Stomach (tissue), 9 donors: ENCODE data around the gene DPP10. TPM values are rescaled to one million over a fixed set of nuclear protein-coding genes. Genes with fewer than 3 reads are reported as not detected.

Experiments
- DNase-seq, 2 donors: peaks; one replicate each; pipeline versions ENCODE4 v3.0.0 to v3.0.0-alpha.2; 2013 to 2019
- H3K27ac ChIP-seq, 5 donors: fragments of 200-600 bp in 4 of 5; sonication (generic) in 4 of 5; one replicate each; pipeline ENCODE4 v1.5.1; 2013 to 2019; ENCODE audit warnings: mild to moderate bottlenecking in 1 of 5, moderate library complexity in 1 of 5
- H3K27me3 ChIP-seq, 3 donors: fragments of 200-600 bp; sonication (generic); one replicate each; pipeline ENCODE4 v1.5.1; 2017 to 2019; ENCODE audit warnings: mixed run types in 1 of 3
- H3K36me3 ChIP-seq, 4 donors: fragments of 200-600 bp; sonication (generic); 1 replicate in 3 of 4; 2 replicates in 1 of 4; pipeline ENCODE4 v1.5.1; 2016 to 2019
- H3K4me1 ChIP-seq, 4 donors: fragments of 200-600 bp; sonication (generic); one replicate each; pipeline ENCODE4 v1.5.1; 2016 to 2019
- H3K4me3 ChIP-seq, 4 donors: fragments of 200-600 bp; sonication (generic) in 3 of 4; one replicate each; pipeline ENCODE4 v1.5.1; 2016 to 2019; ENCODE audit warnings: mild to moderate bottlenecking in 1 of 4
- H3K9me3 ChIP-seq, 4 donors: fragments of 200-600 bp; sonication (generic); one replicate each; pipeline ENCODE4 v1.5.1; 2016 to 2019
- EP300 ChIP-seq: sonication (generic); formaldehyde crosslinking; IDR thresholded peaks from one replicate; pipeline ENCODE4 v1.6.1; 2017; ENCODE audit warnings: antibody characterized with exemption
- POLR2A ChIP-seq, 4 donors: fragments of 450-650 bp; IDR thresholded peaks; one replicate each; pipeline ENCODE4 v1.6.1; 2016; ENCODE audit warnings: antibody characterized with exemption in 4 of 4, control low read depth in 2 of 4, mild to moderate bottlenecking in 1 of 4, moderate library complexity in 1 of 4
- POLR2AphosphoS5 ChIP-seq, 3 donors: sonication (generic); formaldehyde crosslinking; IDR thresholded peaks; one replicate each; pipeline ENCODE4 v1.6.1; 2016; ENCODE audit warnings: antibody characterized with exemption in 3 of 3
- WGBS, 5 donors: extraction: QIAGEN DNeasy Blood & Tissue Kit in 3 of 5; methylation state at CpG; one replicate each; pipeline versions ENCODE4 v1.1.5 to v1.1.7; 2013 to 2018; 5-methylcytosine and 5-hydroxymethylcytosine counted together
- intact Hi-C: fragments of 100-400 bp; cut with DNase I; formaldehyde crosslinking; loops from one replicate; pipeline ENCODE4 v1.15.1; 2023; ENCODE audit warnings: low total_unique reads
- polyA plus RNA-seq, 3 donors: library from polyadenylated mRNA; stranded (reverse); fragments of 200-250 nt; gene quantifications; one replicate each; pipeline ENCODE4 v1.2.3, GENCODE V29; 2013
- total RNA-seq, 5 donors: library from RNA; depleted of rRNA; stranded (reverse); fragments of >200 nt; gene quantifications; one replicate each; pipeline versions ENCODE4 v1.1.0 to v1.2.3, GENCODE V29; 2014 to 2016
- TF ChIP-seq, protein P1 (sequence below), 7 experiments: fragments of 450-650 bp in 4 of 7; fragments of 200-600 bp in 3 of 7; sonication (generic) in 3 of 7; IDR thresholded peaks; one replicate each; pipeline ENCODE4 v1.5.1; 2016 to 2019; ENCODE audit warnings: antibody characterized with exemption in 7 of 7, control low read depth in 2 of 7, mild to moderate bottlenecking in 1 of 7
- donor health status: healthy with polysubstance abuse.
- donor health status: Bipolar disorder and iron deficiency.
- donor health status: healthy.

The DPP10 gene
- total and polyA plus RNA-seq, 8 donors: 0.18 to 15.6 (median 2.0) TPM; not detected in 1

DNA sequence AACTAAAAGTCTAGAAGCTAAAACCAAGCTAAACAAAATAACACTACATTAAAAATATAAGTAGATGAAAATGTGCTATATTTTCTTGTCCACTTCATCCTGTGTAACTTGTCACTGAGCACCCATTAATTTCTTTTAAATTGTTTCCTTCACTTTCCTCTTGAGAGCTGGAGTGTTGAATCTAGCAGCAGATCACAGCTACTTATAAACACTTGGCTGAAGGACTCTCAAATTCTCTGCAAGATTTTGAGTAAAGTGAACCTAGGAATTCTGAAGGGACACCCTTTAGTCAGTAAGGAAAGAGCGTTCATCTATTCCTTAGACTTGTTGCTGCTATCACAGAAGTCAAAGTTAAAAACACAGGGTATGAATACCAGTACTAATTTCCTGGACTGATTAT, 1163.9 kb downstream of the DPP10 start:
- H3K4me3 ChIP-seq: no peak overlapping the region
- H3K27ac ChIP-seq: no peak overlapping the region
- H3K9me3 ChIP-seq: no peaks in the 10 kb centered on the region
- no peak for DNase-seq
- no peaks in the 10 kb centered on the region for H3K4me1 ChIP-seq
- H3K36me3 ChIP-seq: no peaks in the 10 kb centered on the region
- TF ChIP-seq, protein P1, sequence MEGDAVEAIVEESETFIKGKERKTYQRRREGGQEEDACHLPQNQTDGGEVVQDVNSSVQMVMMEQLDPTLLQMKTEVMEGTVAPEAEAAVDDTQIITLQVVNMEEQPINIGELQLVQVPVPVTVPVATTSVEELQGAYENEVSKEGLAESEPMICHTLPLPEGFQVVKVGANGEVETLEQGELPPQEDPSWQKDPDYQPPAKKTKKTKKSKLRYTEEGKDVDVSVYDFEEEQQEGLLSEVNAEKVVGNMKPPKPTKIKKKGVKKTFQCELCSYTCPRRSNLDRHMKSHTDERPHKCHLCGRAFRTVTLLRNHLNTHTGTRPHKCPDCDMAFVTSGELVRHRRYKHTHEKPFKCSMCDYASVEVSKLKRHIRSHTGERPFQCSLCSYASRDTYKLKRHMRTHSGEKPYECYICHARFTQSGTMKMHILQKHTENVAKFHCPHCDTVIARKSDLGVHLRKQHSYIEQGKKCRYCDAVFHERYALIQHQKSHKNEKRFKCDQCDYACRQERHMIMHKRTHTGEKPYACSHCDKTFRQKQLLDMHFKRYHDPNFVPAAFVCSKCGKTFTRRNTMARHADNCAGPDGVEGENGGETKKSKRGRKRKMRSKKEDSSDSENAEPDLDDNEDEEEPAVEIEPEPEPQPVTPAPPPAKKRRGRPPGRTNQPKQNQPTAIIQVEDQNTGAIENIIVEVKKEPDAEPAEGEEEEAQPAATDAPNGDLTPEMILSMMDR (IDR thresholded peaks at IDR 0.05): no peak
- TF ChIP-seq POLR2AphosphoS5 (IDR thresholded peaks at IDR 0.05) (no peak), EP300 (no peak), POLR2A (IDR thresholded peaks at IDR 0.05) (no peak)
- 29 to 39% (median 31%) methylated on average over 1 of the region's 1 CpG for whole genome bisulfite sequencing, 5 donors
- intact Hi-C loops: no loop called here
- H3K27me3 ChIP-seq: no peaks in the 10 kb centered on the region

DNA sequence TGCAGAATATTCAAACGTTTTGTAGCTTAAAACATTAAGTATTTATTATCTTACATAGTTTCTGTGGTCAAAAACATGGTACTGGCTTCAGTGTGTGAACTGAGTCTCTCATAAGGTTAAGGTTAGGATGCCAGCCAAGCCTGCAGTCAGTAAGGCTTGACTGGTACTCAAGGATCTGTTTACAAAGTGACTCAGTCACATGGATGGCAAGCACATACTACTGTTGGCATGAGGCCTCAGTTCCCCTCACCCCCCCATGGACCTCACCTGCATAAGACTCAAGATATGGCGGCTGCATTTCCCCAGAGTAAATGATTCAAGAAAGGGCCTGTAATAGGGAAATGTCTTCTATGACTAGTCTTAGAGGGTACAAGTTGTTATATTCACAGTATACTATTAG, 1167.5 kb downstream of the DPP10 start:
- no peak for DNase-seq
- 39 to 58% (median 55%) methylated on average over 2 of the region's 2 CpGs for WGBS, 5 donors

DNA sequence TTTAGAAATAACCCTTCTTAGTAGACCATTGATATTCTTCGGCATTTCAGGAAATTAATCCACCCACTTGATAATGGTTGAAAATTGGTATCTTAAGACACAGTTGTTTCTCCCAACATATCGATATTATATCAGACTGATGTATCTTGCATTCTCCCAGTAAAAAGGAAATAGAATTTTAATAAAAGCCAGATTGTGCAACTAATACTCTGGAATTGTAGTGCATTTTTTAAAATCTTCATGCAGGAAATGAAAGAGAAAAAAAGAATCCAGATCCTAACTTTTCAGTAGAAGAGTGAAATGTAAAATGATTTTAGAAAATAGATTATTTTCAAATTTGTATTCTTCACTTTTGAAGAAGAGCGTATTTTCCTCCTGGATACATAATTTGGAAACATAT, 1168.4 kb downstream of the DPP10 start:
- Histone ChIP-seq H3K36me3 (no peaks in the 10 kb centered on the region), H3K9me3 (peaks cover 0 to 4% (median 0%) of the 10 kb centered on the region in 4 donors), H3K4me1 (no peaks in the 10 kb centered on the region), H3K27ac (no peak overlapping the region), H3K4me3 (no peak overlapping the region), H3K27me3 (no peaks in the 10 kb centered on the region)
- no peak for DNase-seq
- 84 to 96% (median 93%) methylated on average over 3 of the region's 3 CpGs for WGBS, 5 donors
- TF ChIP-seq EP300 (no peak), POLR2AphosphoS5 (IDR thresholded peaks at IDR 0.05) (no peak), POLR2A (IDR thresholded peaks at IDR 0.05) (no peak)
- TF ChIP-seq, protein P1 (IDR thresholded peaks at IDR 0.05): no peak
- intact Hi-C loops: no loop called here

More for the DNA sequence above, 1167.5 kb downstream of the DPP10 start:
- H3K27ac ChIP-seq: no peak overlapping the region
- H3K36me3 ChIP-seq: no peaks in the 10 kb centered on the region
- intact Hi-C loops: no loop called here
- TF ChIP-seq EP300: no peak
- no peak for TF ChIP-seq POLR2A (IDR thresholded peaks at IDR 0.05)
- TF ChIP-seq, protein P1 (IDR thresholded peaks at IDR 0.05): no peak
- no peak for TF ChIP-seq POLR2AphosphoS5 (IDR thresholded peaks at IDR 0.05)
- no peaks in the 10 kb centered on the region for H3K4me1 ChIP-seq
- no peak overlapping the region for H3K4me3 ChIP-seq
- H3K9me3 ChIP-seq: peaks cover 0 to 4% (median 0%) of the 10 kb centered on the region in 4 donors
- H3K27me3 ChIP-seq: no peaks in the 10 kb centered on the region

DNA sequence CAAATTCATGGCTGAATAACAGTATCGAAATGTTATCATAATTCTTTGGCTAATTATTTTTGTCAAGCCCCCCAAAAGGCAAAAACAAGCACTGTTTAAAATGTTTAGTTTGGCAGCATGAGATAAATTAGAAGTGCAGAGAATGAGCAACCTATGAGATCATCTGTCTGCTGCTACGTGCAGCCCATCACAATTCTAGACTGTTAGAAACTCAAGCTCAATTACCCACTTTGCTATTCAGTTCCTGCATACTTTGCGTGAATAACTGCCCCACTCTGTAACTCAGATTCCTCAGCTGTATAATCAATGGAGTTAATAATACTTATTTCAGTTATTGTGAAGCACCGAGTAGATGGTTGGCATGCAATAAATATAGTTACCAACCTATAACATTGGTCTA, 1181.9 kb downstream of the DPP10 start:
- TF ChIP-seq POLR2A (IDR thresholded peaks at IDR 0.05) (no peak), POLR2AphosphoS5 (IDR thresholded peaks at IDR 0.05) (no peak), EP300 (no peak)
- TF ChIP-seq, protein P1 (IDR thresholded peaks at IDR 0.05): no peak
- WGBS, 5 donors: 68 to 74% (median 71%) methylated on average over 4 of the region's 4 CpGs
- no peak overlapping the region for H3K4me3 ChIP-seq

More for the DNA sequence above, 1181.9 kb downstream of the DPP10 start:
- Histone ChIP-seq H3K27ac (no peak overlapping the region), H3K27me3 (no peaks in the 10 kb centered on the region), H3K36me3 (no peaks in the 10 kb centered on the region), H3K4me1 (no peaks in the 10 kb centered on the region), H3K9me3 (peaks cover 0 to 8% (median 0%) of the 10 kb centered on the region in 4 donors)
- intact Hi-C loops: no loop called here
- DNase-seq: no peak
